ENCODE results near the gene SCAF4.

The SCAF4 gene

GRCh38 chr21:31711745-31712285 lies 20.1 kb downstream of the SCAF4 start:
- no peak for DNase-seq

- no peak for DNase-seq
Observed at GRCh38 chr21:31711326-31711725, 20.6 kb downstream of the SCAF4 start.

DNA sequence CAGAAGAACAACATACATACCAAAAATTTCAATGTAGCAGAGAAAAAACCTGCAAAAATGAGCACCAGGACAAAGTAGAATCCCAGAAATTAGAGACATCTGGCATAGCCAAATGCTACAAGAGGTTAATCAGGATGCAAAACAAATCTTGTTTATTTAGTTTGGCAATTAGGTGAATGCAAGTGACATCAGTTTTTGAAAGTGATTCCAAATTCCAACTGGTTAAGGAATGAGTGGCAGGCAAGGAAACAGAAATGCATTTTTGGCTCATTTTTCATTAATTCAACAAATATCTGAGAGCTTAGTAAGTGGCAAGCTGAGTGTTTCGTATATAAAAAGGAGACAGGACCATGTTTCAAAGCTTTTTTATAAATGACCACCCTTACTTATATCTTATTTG lies 21.3 kb downstream of the SCAF4 start:
- no peak for DNase-seq

GRCh38 chr21:31708541-31708940 lies 23.4 kb downstream of the SCAF4 start:
- DNase-seq = peak in 1 of 2 experiments; percentile 29

DNA sequence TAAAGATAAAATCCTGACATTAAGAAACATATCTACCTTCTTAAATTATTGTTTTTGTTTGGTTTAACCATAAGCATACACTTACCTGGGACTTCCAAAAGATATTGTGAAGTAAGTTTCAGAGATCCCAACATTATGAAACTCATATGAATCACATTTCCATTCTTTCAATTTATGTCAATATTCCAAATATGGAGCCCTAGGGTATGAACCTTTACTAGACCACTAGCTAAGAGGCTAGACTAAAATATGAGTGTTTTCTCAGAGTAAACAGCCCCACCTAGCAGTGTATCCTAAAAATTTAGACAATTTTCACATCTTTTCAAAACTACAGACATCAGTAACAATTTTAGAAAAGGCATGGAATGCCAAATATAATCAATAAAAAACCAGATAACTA lies 24.4 kb downstream of the SCAF4 start:
- no peak for DNase-seq

GRCh38 chr21:31706562-31706961 lies 25.4 kb downstream of the SCAF4 start:
- no peak for DNase-seq

DNA sequence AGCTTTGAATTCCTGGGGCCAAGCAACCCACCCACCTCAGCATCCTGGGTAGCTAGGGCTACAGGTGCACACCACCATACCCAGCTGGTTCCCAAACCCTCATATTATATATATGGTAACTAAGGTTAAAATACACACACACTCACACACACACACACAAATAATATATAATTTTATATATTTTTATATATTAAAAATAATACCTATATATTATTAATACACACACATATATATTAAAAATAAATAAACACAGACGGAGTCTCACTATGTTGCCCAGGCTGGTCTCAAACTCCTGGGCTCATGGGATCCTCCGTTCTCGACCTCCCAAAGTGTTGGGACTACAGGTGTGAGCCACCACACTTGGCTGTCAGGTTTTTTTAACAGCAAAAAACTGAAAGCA lies 31.9 kb downstream of the SCAF4 start:
- no peak for DNase-seq

DNA sequence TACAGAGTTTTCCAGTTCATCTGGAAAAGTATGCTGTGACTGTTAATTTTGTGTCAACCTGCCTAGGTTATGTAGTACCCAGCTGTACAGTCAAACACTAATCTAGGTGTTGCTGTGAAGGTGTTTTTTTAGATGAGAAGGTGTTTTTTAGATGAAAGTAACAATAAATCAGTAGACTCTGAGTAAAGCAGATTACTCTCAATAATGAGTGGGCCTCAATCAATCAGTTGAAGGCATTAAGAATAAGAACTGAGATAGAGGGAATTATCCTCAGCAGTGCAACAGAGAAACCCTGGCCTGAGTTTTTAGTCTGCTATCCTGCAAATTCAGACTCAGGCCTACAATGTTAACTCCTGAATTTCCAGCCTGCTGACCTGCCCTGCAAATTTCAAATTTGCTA lies 33.5 kb downstream of the SCAF4 start:
- DNase-seq = no peak

DNA sequence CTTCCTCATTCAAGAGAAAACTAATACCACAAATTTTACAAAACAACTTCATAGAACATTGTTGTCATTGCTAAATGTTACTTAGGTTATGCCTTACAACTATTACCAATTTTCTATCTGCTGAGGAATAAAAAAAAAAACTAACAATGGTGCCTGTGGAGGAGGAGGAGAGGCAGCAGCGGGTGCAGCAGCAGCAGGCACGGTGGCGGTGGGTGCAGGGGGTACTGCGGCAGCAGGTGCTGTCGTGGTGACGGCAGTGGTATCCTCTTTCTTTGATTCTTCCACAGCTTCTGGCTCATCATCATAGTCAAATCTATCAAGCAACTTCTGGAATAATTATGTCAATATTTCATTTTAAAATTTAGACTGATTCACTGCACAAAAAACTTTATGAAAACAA lies 35.5 kb downstream of the SCAF4 start:
- DNase-seq = no peak

GRCh38 chr21:31693222-31693621 lies 38.7 kb downstream of the SCAF4 start:
- DNase-seq = no peak

GRCh38 chr21:31688603-31689368 lies 43.1 kb downstream of the SCAF4 start:
- no peak for DNase-seq

DNA sequence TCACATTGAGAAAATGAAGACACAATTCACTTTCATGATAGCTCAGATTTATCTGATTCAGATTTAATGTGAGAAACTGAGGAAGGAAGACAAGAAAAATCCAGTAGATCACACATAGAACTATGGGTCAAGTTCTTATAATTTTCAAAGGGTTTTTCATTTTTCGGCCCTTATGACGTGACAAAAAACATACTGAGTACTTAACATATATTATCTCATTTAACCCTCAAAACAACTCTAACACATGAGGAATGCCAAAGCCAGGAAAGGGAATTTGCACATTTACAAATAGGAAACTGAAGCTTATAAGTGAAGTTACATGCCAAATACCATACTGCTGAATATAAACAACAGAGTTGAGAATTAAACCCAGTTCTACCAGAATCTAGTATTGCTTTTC lies 44.8 kb downstream of the SCAF4 start:
- DNase-seq = no peak

- DNase-seq = no peak
Observed at GRCh38 chr21:31686272-31686915, 45.5 kb downstream of the SCAF4 start.

- DNase-seq = no peak
Observed at GRCh38 chr21:31684918-31685317, 47.0 kb downstream of the SCAF4 start.

DNA sequence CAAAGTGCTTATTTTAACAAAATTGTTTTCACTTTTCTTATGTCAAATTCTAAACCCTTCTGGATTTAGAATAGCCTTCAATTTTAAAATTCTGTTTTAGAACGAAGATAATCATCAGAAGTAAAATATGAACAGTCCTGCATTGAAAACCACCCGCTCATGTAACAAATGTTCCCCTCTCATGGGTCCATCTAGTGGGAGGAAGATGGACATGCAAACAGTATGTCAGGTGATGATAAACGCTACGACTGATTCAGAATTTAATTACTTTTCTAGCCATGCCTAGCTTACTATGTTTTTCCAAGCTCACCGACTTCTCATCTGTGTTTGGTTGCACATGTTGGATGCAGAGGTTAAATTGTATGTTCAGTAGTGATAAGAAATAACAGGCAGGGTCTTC lies 48.9 kb downstream of the SCAF4 start:
- no peak for DNase-seq

- DNase-seq = no peak
Observed at GRCh38 chr21:31682620-31683019, 49.3 kb downstream of the SCAF4 start.

GRCh38 chr21:31678478-31678877 lies 53.4 kb downstream of the SCAF4 start:
- no peak for DNase-seq

DNA sequence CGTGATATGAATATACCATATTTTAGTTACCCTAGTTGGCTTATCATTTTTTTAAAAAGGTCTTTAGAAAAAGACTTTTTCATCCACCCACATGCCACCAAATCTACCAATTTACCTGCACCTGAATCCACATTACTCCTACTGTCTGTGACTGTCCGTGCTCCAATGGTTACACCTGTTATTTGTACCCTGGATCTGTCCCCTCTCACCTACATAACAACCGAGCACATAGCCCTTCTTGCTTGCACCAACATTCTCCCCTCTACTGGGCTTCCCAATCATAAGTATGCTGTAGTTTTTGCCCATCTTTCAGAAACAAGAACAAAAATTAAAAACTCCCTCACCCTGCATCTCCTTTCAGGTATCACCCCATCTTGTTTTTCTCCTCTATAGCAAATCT lies 54.9 kb downstream of the SCAF4 start:
- DNase-seq = no peak

- DNase-seq = no peak
Observed at GRCh38 chr21:31675960-31676359, 56.0 kb downstream of the SCAF4 start.

DNA sequence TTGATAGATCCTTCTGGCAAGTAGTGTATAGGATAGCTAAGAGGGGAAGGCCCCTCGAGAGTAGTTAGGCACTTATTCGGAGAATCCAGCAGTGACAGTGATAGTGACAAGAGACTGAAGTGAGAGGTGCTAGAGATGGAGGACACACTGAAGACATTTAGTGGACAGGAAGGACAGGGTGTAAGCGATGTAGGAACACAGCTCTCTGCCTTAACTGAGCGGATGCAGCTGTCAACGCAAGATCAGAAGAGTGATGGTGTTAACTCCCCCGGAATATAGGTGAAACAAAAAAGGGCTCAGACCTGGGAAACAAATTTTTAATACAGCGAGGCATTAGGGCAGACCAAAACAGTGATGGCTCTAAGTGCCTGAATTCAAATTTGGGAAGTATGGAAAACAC lies 56.6 kb downstream of the SCAF4 start:
- no peak for DNase-seq

DNA sequence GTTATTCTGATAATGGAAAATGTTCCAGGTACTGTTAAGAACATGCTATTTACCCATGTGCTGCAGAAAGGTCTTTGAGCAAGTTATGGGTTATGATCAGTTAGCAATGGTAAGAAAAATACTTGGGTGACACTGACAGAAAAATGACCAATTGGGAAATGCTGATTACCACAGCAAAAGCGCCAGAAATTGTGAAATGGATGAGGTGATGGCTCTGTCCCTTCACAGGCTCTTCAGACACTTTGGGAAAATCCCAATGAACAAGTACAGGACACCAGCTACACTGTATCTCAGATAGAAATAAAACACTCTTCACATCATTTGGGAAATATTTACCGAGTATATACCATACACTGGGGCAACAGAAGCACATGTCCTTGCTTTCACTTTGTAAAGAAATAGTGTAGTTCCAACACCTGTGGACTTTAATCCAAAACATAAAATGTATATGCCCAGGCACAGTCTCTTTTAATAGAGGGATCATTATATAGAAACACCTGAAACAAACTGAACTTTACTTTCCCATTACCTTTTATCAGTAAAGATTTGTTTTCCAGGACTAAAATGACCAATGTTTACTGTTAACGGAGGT lies 58.5 kb downstream of the SCAF4 start:
- no peak for DNase-seq

GRCh38 chr21:31671931-31672330 lies 60.0 kb downstream of the SCAF4 start:
- no peak for DNase-seq

GRCh38 chr21:31671146-31671716 lies 60.7 kb downstream of the SCAF4 start:
- DNase-seq = peak in 1 of 2 experiments; percentile 37

DNA sequence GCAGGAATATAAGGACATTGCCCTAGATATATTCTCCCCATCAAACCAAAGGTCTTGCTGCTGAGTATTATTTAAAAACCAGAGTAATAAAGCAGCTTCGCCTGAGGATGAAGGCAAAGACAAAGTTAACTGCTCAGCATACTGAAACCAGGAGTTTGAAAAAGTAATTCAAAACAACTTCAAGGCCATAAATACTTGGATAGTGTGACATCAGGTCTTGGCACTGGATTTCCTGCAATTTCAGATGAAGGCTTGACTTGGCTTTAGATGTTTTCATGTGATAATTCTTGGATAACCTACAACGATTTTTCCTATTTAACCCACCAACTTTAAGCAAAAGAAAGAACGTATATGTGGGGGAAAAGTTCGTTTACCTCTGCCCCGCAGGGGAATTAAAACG lies 61.8 kb downstream of the SCAF4 start:
- DNase-seq = no peak

Measured in NCI-H524 (cell line).